Upper lobe of left lung (tissue), 6 donors: Measurements from ENCODE around the gene MYO15B. TPM values are rescaled to one million over a fixed set of nuclear protein-coding genes. Genes with fewer than 3 reads are reported as not detected.

ENCODE experiments used
- ATAC-seq, 2 donors: fragments of 200-7000 bp; cut with Tn5 transposase; one replicate each; pipeline ENCODE4 v1.9.1; 2022; ENCODE audit warnings: mild to moderate bottlenecking in 2 of 2, moderate library complexity in 2 of 2; ENCODE audit not compliant: low FRiP score in 2 of 2
- DNase-seq, 2 donors: peaks; one replicate each; pipeline ENCODE4 v3.0.0-alpha.2; 2019 to 2020
- H3K27ac ChIP-seq, 4 donors: fragments of 200-600 bp; sonication (generic); one replicate each; pipeline ENCODE4 v1.5.1; 2016 to 2019
- H3K27me3 ChIP-seq, 4 donors: fragments of 200-600 bp; sonication (generic); one replicate each; pipeline ENCODE4 v1.5.1; 2017 to 2019
- H3K36me3 ChIP-seq, 4 donors: fragments of 200-600 bp; sonication (generic); one replicate each; pipeline ENCODE4 v1.5.1; 2016 to 2019
- H3K4me1 ChIP-seq, 4 donors: fragments of 200-600 bp; sonication (generic); one replicate each; pipeline ENCODE4 v1.5.1; 2018 to 2019
- H3K4me3 ChIP-seq, 4 donors: fragments of 200-600 bp; sonication (generic); one replicate each; pipeline ENCODE4 v1.5.1; 2017 to 2019; ENCODE audit warnings: mild to moderate bottlenecking in 2 of 4, moderate library complexity in 1 of 4
- H3K9me3 ChIP-seq, 4 donors: fragments of 200-600 bp; sonication (generic); one replicate each; pipeline ENCODE4 v1.5.1; 2018 to 2019
- CTCF ChIP-seq, 6 experiments: fragments of 450-650 bp in 4 of 6; fragments of 200-600 bp in 2 of 6; sonication (generic) in 2 of 6; IDR thresholded peaks; one replicate each; pipeline ENCODE4 v1.5.1; 2016 to 2019; ENCODE audit warnings: antibody characterized with exemption in 6 of 6
- EP300 ChIP-seq, 4 donors: sonication (generic); formaldehyde crosslinking; IDR thresholded peaks; one replicate each; pipeline ENCODE4 v1.5.1; 2017; ENCODE audit warnings: antibody characterized with exemption in 4 of 4, control low read depth in 2 of 4
- POLR2A ChIP-seq, 4 donors: fragments of 450-650 bp; IDR thresholded peaks; one replicate each; pipeline ENCODE4 v1.5.1; 2016 to 2017; ENCODE audit warnings: antibody characterized with exemption in 4 of 4, mild to moderate bottlenecking in 2 of 4
- POLR2AphosphoS5 ChIP-seq, 2 donors: sonication (generic); formaldehyde crosslinking; IDR thresholded peaks; one replicate each; pipeline ENCODE4 v1.5.1; 2017; ENCODE audit warnings: antibody characterized with exemption in 2 of 2
- WGBS, 2 donors: methylation state at CpG; one replicate each; pipeline ENCODE4 v1.1.5; 2017 to 2018; 5-methylcytosine and 5-hydroxymethylcytosine counted together
- total RNA-seq, 6 donors: library from RNA; depleted of rRNA in 4 of 6; stranded (reverse); fragments of >200 nt in 4 of 6; gene quantifications; one replicate each; pipeline versions ENCODE4 v1.1.0 to v1.2.1, GENCODE V29; 2016 to 2021
- donor health status: DM: no; HTN: no; CAD: no; lungs with moderate emphysema.
- donor health status: DM: no; HTN: yes; CAD: no; lungs with severe emphysema.

MYO15B gene
- total RNA-seq, 6 donors from 2014 or later = 89.8 to 592 (median 183) TPM

- no peak overlapping the region for H3K27ac ChIP-seq
- H3K36me3 ChIP-seq = peaks cover 18 to 51% (median 36%) of the 10 kb centered on the region in 4 donors
- peak overlapping the region in 3 of 4 donors; percentile 61 to 99 (median 98) for H3K4me3 ChIP-seq
- no peaks in the 10 kb centered on the region for H3K27me3 ChIP-seq
- H3K9me3 ChIP-seq = no peaks in the 10 kb centered on the region
- TF ChIP-seq CTCF (IDR thresholded peaks at IDR 0.05) = no peak
- TF ChIP-seq POLR2AphosphoS5 (IDR thresholded peaks at IDR 0.05) = no peak
- no peak for TF ChIP-seq EP300 (IDR thresholded peaks at IDR 0.05)
- TF ChIP-seq POLR2A (IDR thresholded peaks at IDR 0.05) = no peak
- 84 to 85% methylated on average over 10 of the region's 10 CpGs for WGBS, 2 donors
- DNase-seq (no peak), ATAC-seq (no peak)
- peaks cover 19 to 42% (median 22%) of the 10 kb centered on the region in 4 donors for H3K4me1 ChIP-seq
These were observed 78.4 kb downstream of the MYO15B start for GRCh38 chr17:75665981-75666380.

- Histone ChIP-seq H3K9me3 (no peaks in the 10 kb centered on the region), H3K27me3 (no peaks in the 10 kb centered on the region), H3K36me3 (peaks cover 16 to 51% (median 37%) of the 10 kb centered on the region in 4 donors), H3K4me1 (peaks cover 19 to 44% (median 25%) of the 10 kb centered on the region in 4 donors), H3K27ac (peak within 1 kb of the TSS; percentile 85 to 96 (median 92)), H3K4me3 (peak within 1 kb of the TSS; percentile 61 to 99 (median 90))
- 0 to 1% methylated on average over 24 to 55 of the region's 55 CpGs for WGBS, 2 donors
- peak; percentile 93 to 98 for DNase-seq
- ATAC-seq = peak; percentile 99 to 100
- TF ChIP-seq EP300 (IDR thresholded peaks at IDR 0.05) (no peak), POLR2AphosphoS5 (IDR thresholded peaks at IDR 0.05) (peak; percentile 90 to 94), POLR2A (IDR thresholded peaks at IDR 0.05) (peak in 3 of 4 donors; percentile 74 to 87 (median 82)), CTCF (IDR thresholded peaks at IDR 0.05) (peak in 1 of 6 experiments; percentile 17)
These were observed 79.6 kb downstream of the MYO15B start, which contains the start of the genes RECQL5 and SAP30BP for GRCh38 chr17:75666959-75667790. Gene RECQL5 (minus strand): TSS chr17:75667154. CDS start chr17:75666557, 597 bp downstream. Gene SAP30BP (plus strand): TSS chr17:75667338. CDS start chr17:75667373, 35 bp downstream.

GRCh38 chr17:75667825-75668224 is 80.2 kb downstream of the MYO15B start:
- WGBS, 2 donors = 6 to 10% methylated on average over 4 of the region's 4 CpGs
- Histone ChIP-seq H3K9me3 (no peaks in the 10 kb centered on the region), H3K27ac (peak overlapping the region; percentile 85 to 96 (median 92)), H3K4me1 (peaks cover 19 to 44% (median 25%) of the 10 kb centered on the region in 4 donors), H3K4me3 (peak overlapping the region; percentile 61 to 99 (median 90)), H3K36me3 (peaks cover 16 to 51% (median 37%) of the 10 kb centered on the region in 4 donors), H3K27me3 (no peaks in the 10 kb centered on the region)
- ATAC-seq = no peak
- TF ChIP-seq POLR2A (IDR thresholded peaks at IDR 0.05) (no peak), EP300 (IDR thresholded peaks at IDR 0.05) (no peak)
- DNase-seq = no peak

GRCh38 chr17:75668489-75668888 is 80.9 kb downstream of the MYO15B start:
- H3K27me3 ChIP-seq = no peaks in the 10 kb centered on the region
- H3K4me1 ChIP-seq = peaks cover 19 to 44% (median 25%) of the 10 kb centered on the region in 4 donors
- H3K27ac ChIP-seq = no peak overlapping the region
- H3K4me3 ChIP-seq = peak overlapping the region in 1 of 4 donors; percentile 99
- H3K9me3 ChIP-seq = no peaks in the 10 kb centered on the region
- WGBS, 2 donors = 69 to 83% methylated on average over 4 of the region's 4 CpGs
- peaks cover 21 to 55% (median 43%) of the 10 kb centered on the region in 4 donors for H3K36me3 ChIP-seq
- no peak for TF ChIP-seq POLR2AphosphoS5 (IDR thresholded peaks at IDR 0.05)
- TF ChIP-seq CTCF (IDR thresholded peaks at IDR 0.05) = no peak
- no peak for TF ChIP-seq POLR2A (IDR thresholded peaks at IDR 0.05)
- no peak for TF ChIP-seq EP300 (IDR thresholded peaks at IDR 0.05)
- ATAC-seq = no peak
- no peak for DNase-seq

GRCh38 chr17:75670868-75671267 is 83.3 kb downstream of the MYO15B start:
- Histone ChIP-seq H3K27ac (no peak overlapping the region), H3K36me3 (peaks cover 25 to 58% (median 51%) of the 10 kb centered on the region in 4 donors), H3K4me3 (no peak overlapping the region), H3K27me3 (no peaks in the 10 kb centered on the region), H3K4me1 (peaks cover 21 to 43% (median 30%) of the 10 kb centered on the region in 4 donors), H3K9me3 (no peaks in the 10 kb centered on the region)
- no peak for ATAC-seq
- TF ChIP-seq POLR2AphosphoS5 (IDR thresholded peaks at IDR 0.05) (no peak), CTCF (IDR thresholded peaks at IDR 0.05) (no peak), POLR2A (IDR thresholded peaks at IDR 0.05) (no peak), EP300 (IDR thresholded peaks at IDR 0.05) (no peak)
- DNase-seq = no peak
- WGBS, 2 donors = 76 to 83% methylated on average over 5 of the region's 5 CpGs
